ENCODE measurements around the gene STT3B.

DNA sequence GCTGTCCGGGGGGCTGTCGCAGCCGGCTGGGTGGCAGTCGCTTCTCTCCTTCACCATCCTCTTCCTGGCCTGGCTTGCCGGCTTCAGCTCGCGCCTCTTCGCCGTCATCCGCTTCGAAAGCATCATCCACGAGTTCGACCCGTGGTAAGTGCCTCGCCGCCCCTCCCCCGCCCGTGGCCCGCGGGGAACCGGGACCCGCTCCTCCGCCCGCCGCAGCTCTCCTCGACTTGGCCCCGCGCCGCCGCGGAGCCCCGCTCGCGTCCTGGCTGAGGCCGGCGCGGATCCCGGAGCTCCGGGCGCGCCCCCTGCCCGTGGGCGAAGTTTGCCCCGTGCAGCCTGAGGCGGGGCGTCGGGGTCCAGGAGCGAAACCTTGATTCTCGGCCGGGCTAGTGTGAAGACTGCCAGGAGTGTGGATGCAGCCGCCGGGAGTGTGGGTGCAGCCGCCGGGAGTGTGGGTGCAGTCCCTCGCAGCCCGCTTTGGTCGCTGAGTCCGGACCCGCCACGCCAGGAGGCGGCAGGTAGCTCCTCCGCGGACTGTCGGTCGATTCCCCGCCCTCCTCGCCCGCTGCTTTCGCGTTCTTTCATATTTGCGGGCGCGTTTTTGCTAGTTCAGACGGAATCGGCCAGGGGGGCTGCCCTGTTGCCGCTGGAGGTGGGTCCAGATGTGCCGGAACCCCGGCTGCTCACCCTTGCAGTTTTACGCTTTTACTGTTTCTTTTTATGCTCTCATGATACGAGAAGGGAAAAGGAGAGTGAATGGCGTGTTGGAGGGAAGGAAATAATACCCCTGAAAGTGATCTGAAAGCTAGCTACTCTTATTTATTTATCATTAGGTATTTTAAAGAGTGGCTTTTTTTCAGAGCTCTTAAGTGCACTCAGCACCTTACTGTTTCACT is 692 bp downstream of the STT3B start:
- TF ChIP-seq, protein P1, sequence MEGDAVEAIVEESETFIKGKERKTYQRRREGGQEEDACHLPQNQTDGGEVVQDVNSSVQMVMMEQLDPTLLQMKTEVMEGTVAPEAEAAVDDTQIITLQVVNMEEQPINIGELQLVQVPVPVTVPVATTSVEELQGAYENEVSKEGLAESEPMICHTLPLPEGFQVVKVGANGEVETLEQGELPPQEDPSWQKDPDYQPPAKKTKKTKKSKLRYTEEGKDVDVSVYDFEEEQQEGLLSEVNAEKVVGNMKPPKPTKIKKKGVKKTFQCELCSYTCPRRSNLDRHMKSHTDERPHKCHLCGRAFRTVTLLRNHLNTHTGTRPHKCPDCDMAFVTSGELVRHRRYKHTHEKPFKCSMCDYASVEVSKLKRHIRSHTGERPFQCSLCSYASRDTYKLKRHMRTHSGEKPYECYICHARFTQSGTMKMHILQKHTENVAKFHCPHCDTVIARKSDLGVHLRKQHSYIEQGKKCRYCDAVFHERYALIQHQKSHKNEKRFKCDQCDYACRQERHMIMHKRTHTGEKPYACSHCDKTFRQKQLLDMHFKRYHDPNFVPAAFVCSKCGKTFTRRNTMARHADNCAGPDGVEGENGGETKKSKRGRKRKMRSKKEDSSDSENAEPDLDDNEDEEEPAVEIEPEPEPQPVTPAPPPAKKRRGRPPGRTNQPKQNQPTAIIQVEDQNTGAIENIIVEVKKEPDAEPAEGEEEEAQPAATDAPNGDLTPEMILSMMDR (IDR thresholded peaks at IDR 0.05) = no peak
- no peak for TF ChIP-seq POLR2A (IDR thresholded peaks at IDR 0.05)
